Panc1 (cell line): ENCODE data around the gene MYCBP2. TPM values are rescaled to one million over a fixed set of nuclear protein-coding genes. Genes with fewer than 3 reads are reported as not detected.

ENCODE experiments used
- ATAC-seq: fragments of 200-7000 bp; cut with Tn5 transposase; 2 replicates; pipeline ENCODE4 v1.9.1; 2020; ENCODE audit warnings: mild to moderate bottlenecking, moderate library complexity
- BruUV-seq: library from RNA; stranded (reverse); fragments of 400-500 nt; replicated peaks from 2 replicates; lab custom pipeline; 2021; lab: Mats Ljungman, UMichigan
- CTCF ChIA-PET: fragments of 300-600 bp; sonication (Branson Sonifier 250); formaldehyde crosslinking; loops from one replicate; lab custom pipeline; 2022; ENCODE audit warnings: antibody characterized with exemption; lab: Charles Lee
- POLR2A ChIA-PET: fragments of 300-600 bp; sonication (Branson Sonifier 250); formaldehyde crosslinking; loops from one replicate; lab custom pipeline; 2022; ENCODE audit warnings: antibody characterized with exemption; lab: Charles Lee
- DNase-seq: peaks from one replicate; pipeline ENCODE4 v3.0.0-alpha.2; 2010; ENCODE audit warnings: low read depth, low spot score
- H3K27ac ChIP-seq: 2 replicates; pipeline ENCODE4 v1.5.1; 2011; ENCODE audit warnings: mild to moderate bottlenecking, low read length, inconsistent platforms
- H3K27me3 ChIP-seq: fragments of 200-500 bp; sonication (Bioruptor generic); 2 replicates; pipeline ENCODE4 v1.6.0; 2014; ENCODE audit warnings: low read length, inconsistent platforms; ENCODE audit not compliant: control insufficient read depth, insufficient read depth
- H3K36me3 ChIP-seq: fragments of 200-500 bp; sonication (Bioruptor generic); 2 replicates; pipeline ENCODE4 v1.5.1; 2014; ENCODE audit warnings: inconsistent platforms, mild to moderate bottlenecking, low read length, moderate library complexity; ENCODE audit not compliant: control insufficient read depth, insufficient read depth
- H3K4me1 ChIP-seq: 2 replicates; pipeline ENCODE4 v1.5.1; 2011; ENCODE audit warnings: inconsistent platforms, mild to moderate bottlenecking, low read length, moderate library complexity; ENCODE audit not compliant: control insufficient read depth, insufficient read depth
- H3K4me3 ChIP-seq, 2 experiments: 2 replicates each; pipeline ENCODE4 v1.5.1; 2011 to 2012; ENCODE audit warnings: low read depth in 2 of 2, low read length in 2 of 2, mild to moderate bottlenecking in 2 of 2, inconsistent platforms in 1 of 2, moderate library complexity in 1 of 2
- H3K9me3 ChIP-seq: fragments of 200-500 bp; sonication (Bioruptor generic); 2 replicates; pipeline ENCODE4 v1.5.1; 2014; ENCODE audit warnings: low read depth, mild to moderate bottlenecking, inconsistent platforms, low read length, moderate library complexity; ENCODE audit not compliant: control insufficient read depth, insufficient read depth
- POLR2AphosphoS5 ChIP-seq: IDR thresholded peaks from 2 replicates; pipeline ENCODE4 v1.6.1; 2012; ENCODE audit warnings: mild to moderate bottlenecking, low read depth, low read length, moderate library complexity
- SIN3A ChIP-seq: IDR thresholded peaks from 2 replicates; pipeline ENCODE4 v1.6.1; 2012; ENCODE audit warnings: low read depth, mild to moderate bottlenecking, low read length, moderate library complexity, borderline replicate concordance; ENCODE audit not compliant: insufficient read depth
- TCF7L2 ChIP-seq: IDR thresholded peaks from 2 replicates; pipeline ENCODE4 v1.6.1; 2011; ENCODE audit warnings: mild to moderate bottlenecking, low read depth, low read length, inconsistent platforms
- in situ Hi-C: cut with HindIII; loops from 2 replicates; pipeline ENCODE4 v1.10.0; 2016; ENCODE audit warnings: low sequenced_read_pairs, low pct_unique_long_range_greater_than_20kb
- intact Hi-C: fragments of 100-400 bp; cut with micrococcal nuclease; formaldehyde crosslinking; loops from one replicate; pipeline ENCODE4 v1.10.0; 2022; ENCODE audit not compliant: unreplicated experiment
- total RNA-seq: library from RNA; stranded (reverse); gene quantifications from one replicate; pipeline ENCODE4 v1.2.1, GENCODE V29; 2021; ENCODE audit not compliant: unreplicated experiment
- TF ChIP-seq, protein P1 (sequence below), 2 experiments: IDR thresholded peaks; 2 replicates each; pipeline ENCODE4 v1.6.1; 2011 to 2012; ENCODE audit warnings: low read depth in 2 of 2, control low read depth in 1 of 2, low read length in 1 of 2, mild to moderate bottlenecking in 1 of 2, moderate library complexity in 1 of 2; ENCODE audit not compliant: insufficient read depth in 1 of 2
- TF ChIP-seq, protein P2 (sequence below): fragments of 450-650 bp; IDR thresholded peaks from 2 replicates; pipeline ENCODE4 v1.5.1; 2017; ENCODE audit warnings: mild to moderate bottlenecking

Gene MYCBP2
- total RNA-seq, 1 experiment from 2014 or later = 41.4 TPM

DNA sequence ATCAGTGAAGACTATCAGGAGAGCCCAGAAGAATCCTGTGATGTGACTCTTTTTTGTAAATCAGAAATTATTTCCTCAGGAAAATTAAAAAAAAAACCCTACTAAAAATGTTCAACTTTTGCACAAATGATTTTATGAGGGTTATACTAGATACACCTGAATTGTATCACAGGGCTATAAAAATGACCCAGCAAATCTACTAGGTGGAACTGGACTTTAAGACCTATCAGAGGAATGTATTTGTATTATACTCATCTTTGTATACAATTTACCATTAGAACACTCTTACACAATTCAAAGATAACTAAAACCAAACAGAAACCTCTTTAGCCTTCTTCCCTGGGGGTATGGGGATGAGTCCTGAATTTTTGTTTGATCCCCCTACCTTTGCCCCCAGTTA is 307.1 kb downstream of the MYCBP2 start:
- no peaks in the 10 kb centered on the region for H3K9me3 ChIP-seq
- ATAC-seq (no peak), DNase-seq (no peak)
- POLR2A ChIA-PET = no interaction called here
- BruUV-seq = no TSS peak
- intact Hi-C loops (no loop called here), in situ Hi-C loops (no loop called here)
- no peaks in the 10 kb centered on the region for H3K27me3 ChIP-seq
- CTCF ChIA-PET = no interaction called here
- no peaks in the 10 kb centered on the region; the same call in 1 of the 2 replicates for H3K4me1 ChIP-seq
- no peak overlapping the region for H3K27ac ChIP-seq
- peaks cover 27% of the 10 kb centered on the region for H3K36me3 ChIP-seq
- no peak overlapping the region for H3K4me3 ChIP-seq
- TF ChIP-seq TCF7L2 (no peak), POLR2AphosphoS5 (no peak), SIN3A (no peak)
- TF ChIP-seq, protein P1, sequence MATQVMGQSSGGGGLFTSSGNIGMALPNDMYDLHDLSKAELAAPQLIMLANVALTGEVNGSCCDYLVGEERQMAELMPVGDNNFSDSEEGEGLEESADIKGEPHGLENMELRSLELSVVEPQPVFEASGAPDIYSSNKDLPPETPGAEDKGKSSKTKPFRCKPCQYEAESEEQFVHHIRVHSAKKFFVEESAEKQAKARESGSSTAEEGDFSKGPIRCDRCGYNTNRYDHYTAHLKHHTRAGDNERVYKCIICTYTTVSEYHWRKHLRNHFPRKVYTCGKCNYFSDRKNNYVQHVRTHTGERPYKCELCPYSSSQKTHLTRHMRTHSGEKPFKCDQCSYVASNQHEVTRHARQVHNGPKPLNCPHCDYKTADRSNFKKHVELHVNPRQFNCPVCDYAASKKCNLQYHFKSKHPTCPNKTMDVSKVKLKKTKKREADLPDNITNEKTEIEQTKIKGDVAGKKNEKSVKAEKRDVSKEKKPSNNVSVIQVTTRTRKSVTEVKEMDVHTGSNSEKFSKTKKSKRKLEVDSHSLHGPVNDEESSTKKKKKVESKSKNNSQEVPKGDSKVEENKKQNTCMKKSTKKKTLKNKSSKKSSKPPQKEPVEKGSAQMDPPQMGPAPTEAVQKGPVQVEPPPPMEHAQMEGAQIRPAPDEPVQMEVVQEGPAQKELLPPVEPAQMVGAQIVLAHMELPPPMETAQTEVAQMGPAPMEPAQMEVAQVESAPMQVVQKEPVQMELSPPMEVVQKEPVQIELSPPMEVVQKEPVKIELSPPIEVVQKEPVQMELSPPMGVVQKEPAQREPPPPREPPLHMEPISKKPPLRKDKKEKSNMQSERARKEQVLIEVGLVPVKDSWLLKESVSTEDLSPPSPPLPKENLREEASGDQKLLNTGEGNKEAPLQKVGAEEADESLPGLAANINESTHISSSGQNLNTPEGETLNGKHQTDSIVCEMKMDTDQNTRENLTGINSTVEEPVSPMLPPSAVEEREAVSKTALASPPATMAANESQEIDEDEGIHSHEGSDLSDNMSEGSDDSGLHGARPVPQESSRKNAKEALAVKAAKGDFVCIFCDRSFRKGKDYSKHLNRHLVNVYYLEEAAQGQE (IDR thresholded peaks at IDR 0.05; ENCODE audit: insufficient read depth in 1 of 2, low read depth in 2 of 2, low read length in 1 of 2) = no peak
- TF ChIP-seq, protein P2, sequence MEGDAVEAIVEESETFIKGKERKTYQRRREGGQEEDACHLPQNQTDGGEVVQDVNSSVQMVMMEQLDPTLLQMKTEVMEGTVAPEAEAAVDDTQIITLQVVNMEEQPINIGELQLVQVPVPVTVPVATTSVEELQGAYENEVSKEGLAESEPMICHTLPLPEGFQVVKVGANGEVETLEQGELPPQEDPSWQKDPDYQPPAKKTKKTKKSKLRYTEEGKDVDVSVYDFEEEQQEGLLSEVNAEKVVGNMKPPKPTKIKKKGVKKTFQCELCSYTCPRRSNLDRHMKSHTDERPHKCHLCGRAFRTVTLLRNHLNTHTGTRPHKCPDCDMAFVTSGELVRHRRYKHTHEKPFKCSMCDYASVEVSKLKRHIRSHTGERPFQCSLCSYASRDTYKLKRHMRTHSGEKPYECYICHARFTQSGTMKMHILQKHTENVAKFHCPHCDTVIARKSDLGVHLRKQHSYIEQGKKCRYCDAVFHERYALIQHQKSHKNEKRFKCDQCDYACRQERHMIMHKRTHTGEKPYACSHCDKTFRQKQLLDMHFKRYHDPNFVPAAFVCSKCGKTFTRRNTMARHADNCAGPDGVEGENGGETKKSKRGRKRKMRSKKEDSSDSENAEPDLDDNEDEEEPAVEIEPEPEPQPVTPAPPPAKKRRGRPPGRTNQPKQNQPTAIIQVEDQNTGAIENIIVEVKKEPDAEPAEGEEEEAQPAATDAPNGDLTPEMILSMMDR = no peak

DNA sequence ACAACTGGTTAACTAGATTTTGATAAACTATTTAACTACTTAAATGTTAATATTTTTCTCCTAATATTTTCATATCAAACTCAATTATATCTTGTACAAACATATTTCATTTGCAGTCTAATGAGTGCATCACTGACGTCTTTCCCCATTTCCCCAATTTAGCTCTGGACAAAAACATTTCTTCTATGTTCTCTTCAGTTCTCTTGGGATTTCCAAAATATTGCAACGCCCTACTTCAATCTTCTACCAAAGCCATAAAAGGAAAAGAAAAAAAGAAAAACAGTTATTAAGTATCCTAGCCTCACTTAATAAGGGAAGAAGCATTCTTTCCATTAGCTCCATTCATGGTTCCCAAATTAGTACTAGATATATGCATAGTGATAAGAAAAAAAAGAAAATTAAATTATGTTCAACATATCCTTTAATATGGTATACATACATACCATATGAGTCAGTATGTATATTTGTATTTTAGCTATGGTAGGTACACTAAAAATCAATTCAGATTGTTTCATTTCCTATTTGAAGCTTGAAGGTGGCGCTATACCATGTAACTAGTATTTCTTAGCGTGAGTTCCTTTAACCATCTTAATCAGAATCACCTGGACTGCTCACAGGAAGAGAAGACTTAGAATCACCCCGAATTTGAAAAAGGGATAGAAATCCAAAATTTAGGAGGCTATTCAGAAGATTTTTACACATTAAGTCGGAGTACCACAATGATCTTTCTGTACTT is 309.8 kb downstream of the MYCBP2 start:
- intact Hi-C loops = no loop called here
- H3K4me1 ChIP-seq = no peaks in the 10 kb centered on the region; the same call in 1 of the 2 replicates
- H3K27ac ChIP-seq = no peak overlapping the region
- H3K36me3 ChIP-seq = peaks cover 34% of the 10 kb centered on the region
- H3K4me3 ChIP-seq = no peak overlapping the region
- ChIA-PET POLR2A (interaction anchor here (0.7 kb wide), 1 partner anchor 25 kb away, joined by 6 read pairs; no protein-coding TSS in a partner anchor), CTCF (interaction anchor here (0.6 kb wide), 1 partner anchor 1513 kb away, joined by 3 read pairs; no protein-coding TSS in a partner anchor)
- in situ Hi-C loops = no loop called here
- TF ChIP-seq, protein P2 = peak; percentile 13; the same call in 1 of the 2 replicates
- TF ChIP-seq SIN3A = no peak
- no peak for TF ChIP-seq TCF7L2
- ATAC-seq = no peak
- H3K9me3 ChIP-seq = no peaks in the 10 kb centered on the region
- DNase-seq = no peak
- no peaks in the 10 kb centered on the region for H3K27me3 ChIP-seq
- BruUV-seq = no TSS peak
